Large intestine (tissue), 3 donors: ENCODE measurements around the gene SRXN1. TPM values are rescaled to one million over a fixed set of nuclear protein-coding genes. Genes with fewer than 3 reads are reported as not detected.

Experiments
- DNase-seq, 2 donors: peaks; one replicate each; pipeline versions ENCODE4 v3.0.0 to v3.0.0-alpha.2; 2013
- H3K27ac ChIP-seq: one replicate; pipeline ENCODE4 v1.5.1; 2013; ENCODE audit warnings: low read length
- H3K27me3 ChIP-seq: 2 replicates; pipeline ENCODE4 v1.6.1; 2013; ENCODE audit warnings: low read length; ENCODE audit not compliant: control insufficient read depth, insufficient read depth
- H3K36me3 ChIP-seq: 2 replicates; pipeline ENCODE4 v1.6.1; 2013; ENCODE audit warnings: low read length; ENCODE audit not compliant: control insufficient read depth, insufficient read depth
- H3K4me1 ChIP-seq: one replicate; pipeline ENCODE4 v1.6.1; 2013; ENCODE audit warnings: low read length; ENCODE audit not compliant: control insufficient read depth, insufficient read depth
- H3K4me3 ChIP-seq: one replicate; pipeline ENCODE4 v1.5.1; 2013; ENCODE audit warnings: low read length
- H3K9me3 ChIP-seq: one replicate; pipeline ENCODE4 v1.6.1; 2013; ENCODE audit warnings: mild to moderate bottlenecking, low read depth, low read length, moderate library complexity; ENCODE audit not compliant: control insufficient read depth
- WGBS: methylation state at CpG from one replicate; pipeline ENCODE4 v1.1.5; 2013; ENCODE audit warnings: low lambda C conversion rate; ENCODE audit not compliant: insufficient coverage; 5-methylcytosine and 5-hydroxymethylcytosine counted together
- polyA plus RNA-seq: library from polyadenylated mRNA; unstranded; fragments of 120-200 nt; gene quantifications from one replicate; pipeline ENCODE4 v1.2.1, GENCODE V29; 2013

Gene SRXN1
- polyA plus RNA-seq, 1 donor, result 18.0 TPM

GRCh38 chr20:608970-609369, 44.0 kb downstream of the SRXN1 start:
- Histone ChIP-seq H3K4me3 (no peak overlapping the region), H3K9me3 (no peaks in the 10 kb centered on the region), H3K36me3 (no peaks in the 10 kb centered on the region), H3K27ac (no peak overlapping the region), H3K27me3 (peaks cover 71% of the 10 kb centered on the region), H3K4me1 (no peaks in the 10 kb centered on the region)
- DNase-seq, result no peak
- WGBS, result no CpG with 5 or more reads among the region's 8 CpGs

GRCh38 chr20:607476-607875, 45.5 kb downstream of the SRXN1 start:
- H3K4me3 ChIP-seq, result no peak overlapping the region
- DNase-seq, result no peak
- H3K4me1 ChIP-seq, result no peaks in the 10 kb centered on the region
- H3K36me3 ChIP-seq, result no peaks in the 10 kb centered on the region
- WGBS, result no CpG with 5 or more reads among the region's 6 CpGs
- no peaks in the 10 kb centered on the region for H3K9me3 ChIP-seq
- no peak overlapping the region for H3K27ac ChIP-seq
- peaks cover 57% of the 10 kb centered on the region for H3K27me3 ChIP-seq

GRCh38 chr20:605237-605636, 47.8 kb downstream of the SRXN1 start:
- Histone ChIP-seq H3K27me3 (peaks cover 35% of the 10 kb centered on the region), H3K9me3 (no peaks in the 10 kb centered on the region), H3K4me3 (no peak overlapping the region), H3K4me1 (no peaks in the 10 kb centered on the region), H3K36me3 (no peaks in the 10 kb centered on the region), H3K27ac (no peak overlapping the region)
- whole genome bisulfite sequencing, result no CpG with 5 or more reads among the region's 5 CpGs
- no peak for DNase-seq

- Histone ChIP-seq H3K4me3 (no peak overlapping the region), H3K4me1 (no peaks in the 10 kb centered on the region), H3K27me3 (peaks cover 21% of the 10 kb centered on the region), H3K36me3 (no peaks in the 10 kb centered on the region), H3K9me3 (no peaks in the 10 kb centered on the region), H3K27ac (no peak overlapping the region)
- WGBS, result no CpG with 5 or more reads among the region's 8 CpGs
- DNase-seq, result no peak
Observed at GRCh38 chr20:603116-603640, 49.8 kb downstream of the SRXN1 start.

GRCh38 chr20:602111-602970, 50.7 kb downstream of the SRXN1 start:
- Histone ChIP-seq H3K27ac (no peak overlapping the region), H3K9me3 (no peaks in the 10 kb centered on the region), H3K36me3 (no peaks in the 10 kb centered on the region), H3K27me3 (peaks cover 12% of the 10 kb centered on the region), H3K4me3 (no peak overlapping the region), H3K4me1 (no peaks in the 10 kb centered on the region)
- DNase-seq, result no peak
- no CpG with 5 or more reads among the region's 8 CpGs for WGBS

- no peak for DNase-seq
- no peak overlapping the region for H3K27ac ChIP-seq
- H3K36me3 ChIP-seq, result no peaks in the 10 kb centered on the region
- H3K4me1 ChIP-seq, result no peaks in the 10 kb centered on the region
- H3K9me3 ChIP-seq, result no peaks in the 10 kb centered on the region
- WGBS, result no CpG with 5 or more reads among the region's 6 CpGs
- H3K27me3 ChIP-seq, result peaks cover 7% of the 10 kb centered on the region
- H3K4me3 ChIP-seq, result no peak overlapping the region
Observed at GRCh38 chr20:600736-601135, 52.3 kb downstream of the SRXN1 start.

GRCh38 chr20:600141-600540, 52.9 kb downstream of the SRXN1 start:
- H3K4me3 ChIP-seq, result no peak overlapping the region
- peaks cover 2% of the 10 kb centered on the region for H3K27me3 ChIP-seq
- no peaks in the 10 kb centered on the region for H3K9me3 ChIP-seq
- no peaks in the 10 kb centered on the region for H3K4me1 ChIP-seq
- DNase-seq, result no peak
- no CpG with 5 or more reads among the region's 2 CpGs for WGBS
- H3K36me3 ChIP-seq, result no peaks in the 10 kb centered on the region
- H3K27ac ChIP-seq, result no peak overlapping the region

- H3K27me3 ChIP-seq, result peaks cover 2% of the 10 kb centered on the region
- no peak overlapping the region for H3K27ac ChIP-seq
- H3K36me3 ChIP-seq, result no peaks in the 10 kb centered on the region
- WGBS, result no CpG with 5 or more reads among the region's 13 CpGs
- H3K4me3 ChIP-seq, result no peak overlapping the region
- DNase-seq, result no peak
- no peaks in the 10 kb centered on the region for H3K9me3 ChIP-seq
- no peaks in the 10 kb centered on the region for H3K4me1 ChIP-seq
Observed at GRCh38 chr20:598133-598850, 54.7 kb downstream of the SRXN1 start.

- no CpG with 5 or more reads among the region's 2 CpGs for WGBS
Observed at GRCh38 chr20:597560-597959, 55.4 kb downstream of the SRXN1 start.

More at GRCh38 chr20:597560-597959, 55.4 kb downstream of the SRXN1 start:
- Histone ChIP-seq H3K4me1 (no peaks in the 10 kb centered on the region), H3K9me3 (no peaks in the 10 kb centered on the region), H3K4me3 (no peak overlapping the region), H3K27ac (no peak overlapping the region), H3K27me3 (peaks cover 2% of the 10 kb centered on the region), H3K36me3 (no peaks in the 10 kb centered on the region)
- no peak for DNase-seq
